B cell (primary cell): ENCODE measurements around the gene TSHB.

Experiments used
- EZH2 ChIP-seq: IDR thresholded peaks from 2 replicates; pipeline ENCODE4 v1.6.1; 2012; ENCODE audit warnings: borderline replicate concordance, low read depth, mild to moderate bottlenecking, moderate library complexity, low read length; ENCODE audit not compliant: insufficient read depth, poor library complexity, severe bottlenecking
- TF ChIP-seq, protein P1 (sequence below): fragments of 200-600 bp; IDR thresholded peaks from one replicate; pipeline ENCODE4 v1.8.0; 2022; ENCODE audit warnings: antibody characterized with exemption, mild to moderate bottlenecking

DNA sequence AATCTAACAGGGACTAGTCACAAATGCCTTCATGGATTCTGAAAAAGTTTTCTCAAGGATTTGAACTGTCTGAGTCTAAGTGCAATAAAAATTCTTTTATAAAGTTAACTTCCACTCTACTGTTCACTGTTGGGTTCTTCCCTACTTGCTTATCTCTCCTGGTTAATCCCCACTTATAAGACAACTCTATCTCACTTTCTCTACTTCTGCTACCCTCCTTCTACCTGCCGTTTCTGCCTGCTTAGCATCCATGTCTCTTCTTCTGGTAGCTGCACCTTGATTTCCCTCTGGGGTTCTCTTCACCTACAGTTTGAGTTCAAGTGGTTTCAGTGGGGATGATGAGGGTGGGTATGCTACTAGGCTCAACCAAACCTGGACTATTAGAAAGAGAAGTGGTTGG, 6.0 kb downstream of the TSHB start:
- TF ChIP-seq, protein P1, sequence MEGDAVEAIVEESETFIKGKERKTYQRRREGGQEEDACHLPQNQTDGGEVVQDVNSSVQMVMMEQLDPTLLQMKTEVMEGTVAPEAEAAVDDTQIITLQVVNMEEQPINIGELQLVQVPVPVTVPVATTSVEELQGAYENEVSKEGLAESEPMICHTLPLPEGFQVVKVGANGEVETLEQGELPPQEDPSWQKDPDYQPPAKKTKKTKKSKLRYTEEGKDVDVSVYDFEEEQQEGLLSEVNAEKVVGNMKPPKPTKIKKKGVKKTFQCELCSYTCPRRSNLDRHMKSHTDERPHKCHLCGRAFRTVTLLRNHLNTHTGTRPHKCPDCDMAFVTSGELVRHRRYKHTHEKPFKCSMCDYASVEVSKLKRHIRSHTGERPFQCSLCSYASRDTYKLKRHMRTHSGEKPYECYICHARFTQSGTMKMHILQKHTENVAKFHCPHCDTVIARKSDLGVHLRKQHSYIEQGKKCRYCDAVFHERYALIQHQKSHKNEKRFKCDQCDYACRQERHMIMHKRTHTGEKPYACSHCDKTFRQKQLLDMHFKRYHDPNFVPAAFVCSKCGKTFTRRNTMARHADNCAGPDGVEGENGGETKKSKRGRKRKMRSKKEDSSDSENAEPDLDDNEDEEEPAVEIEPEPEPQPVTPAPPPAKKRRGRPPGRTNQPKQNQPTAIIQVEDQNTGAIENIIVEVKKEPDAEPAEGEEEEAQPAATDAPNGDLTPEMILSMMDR: no peak
- TF ChIP-seq EZH2: no peak
